Forelimb muscle (tissue), 1 donor: ENCODE data around the gene CRTC2. TPM values are rescaled to one million over a fixed set of nuclear protein-coding genes. Genes with fewer than 3 reads are reported as not detected.

Experiments used
- DNase-seq: peaks from one replicate; pipeline ENCODE4 v3.0.0-alpha.2; 2013; ENCODE audit warnings: low read depth
- polyA plus RNA-seq: library from polyadenylated mRNA; unstranded; fragments of 120-200 nt; gene quantifications from one replicate; pipeline ENCODE4 v1.2.1, GENCODE V29; 2013; ENCODE audit not compliant: insufficient read length

The CRTC2 gene
- polyA plus RNA-seq, 1 donor, result 23.5 TPM

DNA sequence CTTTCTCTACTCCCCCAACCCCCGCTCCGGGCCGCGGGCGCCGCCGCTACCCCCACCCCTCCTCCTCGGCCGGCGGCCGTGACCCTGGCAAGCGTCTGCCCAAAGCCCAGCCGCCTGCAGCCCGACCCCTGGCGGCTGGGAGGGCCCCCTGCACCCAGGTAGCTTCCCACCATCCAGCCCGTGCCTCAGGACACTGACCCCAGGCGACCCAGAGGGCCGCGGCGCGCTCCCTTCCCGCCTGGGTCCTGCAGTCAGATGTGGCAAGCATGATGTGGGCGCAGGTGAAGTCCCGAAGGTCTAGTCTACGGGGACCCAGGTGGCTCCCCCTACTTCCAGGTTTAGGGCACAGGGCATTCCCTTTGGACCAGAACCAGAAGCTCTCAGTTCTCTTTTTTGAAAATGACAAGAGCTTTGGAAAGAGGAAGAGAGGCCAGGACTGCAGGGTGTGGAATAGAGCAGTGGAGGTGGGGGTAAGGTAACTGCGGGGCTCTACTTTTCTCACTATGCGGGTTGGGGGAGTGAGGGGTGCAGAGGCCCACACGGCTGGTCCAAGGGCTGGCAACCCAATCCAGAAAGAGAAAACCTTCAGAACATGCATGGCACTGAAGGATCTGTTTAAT, 11.7 kb downstream of the CRTC2 start, which contains the start of gene DENND4B:
Gene DENND4B, minus strand, starts transcription at position 97 of the 620 bp plus-strand sequence. CDS start 2,344 bp downstream, outside the sequence.
- no peak for DNase-seq

DNA sequence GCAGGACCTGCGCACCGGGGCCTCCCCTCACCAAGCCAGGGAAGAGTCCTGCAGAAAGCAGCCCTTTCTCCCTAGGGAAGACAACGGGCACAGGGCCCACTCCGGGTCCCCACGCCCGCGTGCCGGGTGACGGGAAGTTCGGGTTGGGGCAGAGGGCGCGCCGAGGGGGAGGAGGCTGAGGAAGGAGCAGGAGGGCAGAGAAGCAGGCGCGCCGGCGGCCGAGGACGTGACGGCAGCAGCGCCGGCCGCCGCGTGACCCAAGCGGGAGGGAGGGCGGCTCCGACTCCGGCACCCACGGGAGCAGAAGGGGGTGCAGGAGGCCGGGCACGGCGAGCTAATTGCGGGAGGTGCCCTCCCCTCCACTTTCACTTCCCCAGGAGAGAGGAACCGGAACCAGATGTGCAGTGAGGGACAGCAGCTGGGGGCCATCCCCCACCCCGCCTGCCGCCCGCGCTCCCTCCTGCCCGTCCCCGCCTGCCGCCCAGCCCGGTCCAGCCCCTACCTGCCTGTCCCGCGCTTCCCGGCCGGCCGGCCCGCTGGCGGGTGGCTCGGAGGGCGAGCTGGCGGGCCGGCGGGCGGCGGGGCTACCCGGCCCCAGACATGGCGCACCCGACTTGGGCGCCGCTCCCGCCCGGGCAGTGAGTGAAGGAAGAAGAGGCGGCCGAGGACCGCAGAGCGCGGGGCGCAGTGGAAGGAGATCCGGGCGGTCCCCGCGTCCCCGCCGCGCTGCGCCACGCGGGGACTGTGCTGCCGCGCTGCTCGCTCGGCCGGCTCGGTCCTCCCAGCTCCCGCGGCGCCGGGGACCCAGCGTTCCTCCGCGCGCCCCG, 12.4 kb downstream of the CRTC2 start:
- DNase-seq, result no peak

DNA sequence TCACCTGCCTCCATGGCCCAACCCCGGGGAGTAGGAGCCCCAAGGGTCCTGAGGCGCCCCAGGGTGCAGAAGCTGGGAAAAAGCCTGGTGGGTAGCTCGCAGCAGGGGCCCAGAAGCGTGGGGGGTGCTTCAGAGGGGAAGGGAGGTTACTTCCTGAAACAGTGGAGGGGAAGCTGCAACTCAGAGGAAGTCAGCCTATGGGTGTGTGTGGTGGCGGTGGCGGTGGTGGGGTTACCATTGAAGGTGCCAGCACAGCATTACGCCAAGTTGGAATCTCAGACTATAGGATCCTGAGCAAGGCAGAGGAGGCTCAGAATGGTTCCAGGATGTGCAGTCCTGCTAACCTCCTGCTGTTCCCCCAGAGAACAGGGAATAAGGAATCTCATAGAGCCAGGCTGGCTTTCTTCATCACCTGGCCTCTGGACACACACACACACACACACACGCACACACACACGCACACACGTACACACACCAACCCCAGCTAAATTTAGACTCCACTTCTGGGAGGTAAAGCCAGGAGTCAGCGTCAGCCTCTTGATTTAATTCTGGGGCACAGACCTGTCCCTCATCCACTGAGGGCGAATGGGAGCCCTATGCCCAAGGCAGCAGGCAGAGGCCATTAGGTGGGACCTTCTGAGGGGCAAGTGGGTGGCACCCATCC, 13.1 kb downstream of the CRTC2 start:
- DNase-seq, result no peak

DNA sequence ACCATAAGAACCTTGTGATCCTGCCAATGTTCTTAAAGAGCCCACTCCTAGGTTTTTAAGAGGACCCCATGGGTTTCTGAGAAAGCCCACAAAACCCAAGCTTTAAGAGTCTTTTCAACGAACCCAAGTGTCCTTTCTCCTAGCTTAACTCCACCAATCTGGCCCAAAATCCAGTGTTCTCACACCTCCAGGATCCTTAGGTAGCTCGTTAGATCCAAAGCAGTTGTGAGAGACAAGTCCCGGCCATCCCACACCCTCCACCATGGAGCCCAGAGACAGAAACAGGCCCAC, 13.6 kb downstream of the CRTC2 start:
- no peak for DNase-seq

DNA sequence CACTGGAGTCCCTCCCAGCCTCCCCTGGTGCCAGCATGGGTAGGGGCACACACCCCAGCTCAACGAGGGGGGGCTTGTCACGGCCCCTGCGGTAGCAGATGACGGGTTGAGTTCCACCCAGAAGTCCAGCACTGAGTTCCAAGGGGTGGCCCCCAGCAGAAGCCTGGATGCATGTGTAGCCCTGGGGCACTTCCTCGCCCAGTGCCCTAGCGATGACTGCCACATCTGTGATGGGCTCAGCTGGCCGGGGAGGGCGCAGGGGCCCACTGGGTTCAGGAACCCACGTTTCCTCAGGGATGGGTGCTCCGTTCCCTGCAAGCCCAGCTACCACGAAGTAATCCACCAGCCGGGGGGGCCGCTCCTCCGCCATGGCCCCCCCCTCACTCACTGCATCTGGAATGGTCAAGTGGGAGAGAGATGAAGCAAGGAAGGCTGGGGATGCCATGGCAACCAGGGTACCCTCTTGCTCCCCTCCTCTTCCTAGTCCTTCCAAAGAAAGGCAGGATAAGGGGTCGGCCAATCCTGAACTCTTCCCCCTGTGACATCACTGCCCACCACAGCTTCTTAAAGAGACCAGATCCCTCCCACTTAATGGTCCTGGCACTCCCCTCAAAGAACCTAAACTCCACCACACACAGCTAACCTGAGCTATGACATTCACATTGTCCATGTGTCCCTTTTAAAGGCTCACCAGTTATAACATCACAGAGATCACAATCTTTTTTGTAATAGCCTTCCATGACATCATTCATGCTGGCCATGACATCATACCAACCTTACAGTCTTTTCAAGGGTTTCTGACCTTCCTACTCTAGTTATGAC, 14.2 kb downstream of the CRTC2 start:
- no peak for DNase-seq

DNA sequence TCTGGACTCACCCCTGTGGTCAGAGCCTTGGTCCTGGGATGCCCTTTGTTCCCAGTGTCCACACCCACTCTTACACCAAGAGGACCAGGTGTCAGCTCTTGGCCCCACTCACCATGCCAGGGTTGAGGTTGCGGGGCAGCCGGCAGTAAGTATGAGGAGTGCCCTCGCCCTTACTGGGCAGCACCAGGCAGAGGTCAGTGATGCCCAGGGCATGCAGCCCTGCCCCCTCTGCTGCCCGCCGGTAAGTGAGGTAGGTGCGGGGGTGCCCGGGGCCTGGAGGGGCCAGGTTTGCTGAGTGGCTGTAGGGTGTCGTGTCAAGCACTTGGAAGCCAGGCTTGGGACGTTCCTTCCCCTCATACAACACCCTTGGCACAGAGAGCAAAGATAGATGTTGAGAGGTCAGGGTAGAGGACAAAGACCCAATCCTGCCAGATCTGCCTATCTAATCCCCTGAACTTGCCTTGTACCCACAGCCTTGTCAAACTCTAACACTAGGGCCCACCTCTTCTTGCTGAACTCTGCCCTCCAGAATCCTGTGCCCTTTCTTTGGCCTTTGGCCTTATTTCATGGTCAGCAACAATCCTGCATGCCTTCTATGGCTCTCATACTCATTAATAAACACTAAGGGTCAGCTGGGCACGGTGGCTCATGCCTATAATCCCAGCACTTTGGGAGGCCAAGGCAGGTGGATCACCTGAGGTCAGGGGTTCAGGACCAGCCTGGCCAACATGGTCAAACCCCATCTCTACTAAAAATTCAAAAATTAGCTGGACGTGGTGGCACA, 15.5 kb downstream of the CRTC2 start:
- DNase-seq, result no peak

DNA sequence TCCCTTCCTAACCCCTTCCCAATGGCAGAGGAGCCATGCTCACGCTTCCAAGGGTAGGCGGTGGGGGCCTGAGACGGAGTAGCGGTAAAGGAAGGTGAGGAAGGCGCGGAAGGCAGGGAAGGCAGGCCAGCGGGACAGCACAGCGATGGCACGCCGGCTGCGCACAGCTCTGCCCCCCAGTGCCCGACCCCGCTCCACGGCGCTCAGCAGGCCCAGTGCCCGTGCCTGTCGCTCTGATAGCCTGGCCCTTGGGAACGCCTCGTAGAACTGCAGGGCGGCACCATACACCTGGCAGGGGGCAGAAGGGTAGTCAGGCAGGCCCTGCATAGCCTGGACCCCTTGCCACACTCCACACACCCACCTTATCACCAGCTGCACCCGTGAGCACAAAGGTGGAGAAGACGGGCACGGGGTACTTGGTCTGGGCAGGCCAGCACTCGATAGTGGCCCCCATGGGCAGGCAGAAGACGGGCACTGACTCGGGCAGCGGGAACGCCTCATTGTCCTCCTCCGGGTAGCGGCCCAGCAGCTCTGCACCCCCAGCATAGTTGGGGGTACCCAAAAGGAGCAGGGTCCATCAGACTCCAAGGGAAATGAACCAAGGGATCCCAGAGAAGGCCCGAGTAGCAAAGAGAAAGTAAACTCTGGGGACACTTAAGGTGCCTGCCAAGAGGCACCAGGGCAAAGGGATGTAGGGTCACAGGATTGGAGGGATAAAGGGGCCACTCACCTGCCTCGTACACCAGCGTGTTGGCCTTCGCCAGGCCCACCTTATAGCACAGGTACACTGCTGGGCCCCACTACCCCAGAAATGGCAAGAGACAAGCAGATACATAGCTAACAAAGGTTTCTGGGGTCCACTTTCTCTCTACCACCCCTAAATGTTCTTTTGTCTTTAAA, 16.3 kb downstream of the CRTC2 start:
- DNase-seq, result no peak

DNA sequence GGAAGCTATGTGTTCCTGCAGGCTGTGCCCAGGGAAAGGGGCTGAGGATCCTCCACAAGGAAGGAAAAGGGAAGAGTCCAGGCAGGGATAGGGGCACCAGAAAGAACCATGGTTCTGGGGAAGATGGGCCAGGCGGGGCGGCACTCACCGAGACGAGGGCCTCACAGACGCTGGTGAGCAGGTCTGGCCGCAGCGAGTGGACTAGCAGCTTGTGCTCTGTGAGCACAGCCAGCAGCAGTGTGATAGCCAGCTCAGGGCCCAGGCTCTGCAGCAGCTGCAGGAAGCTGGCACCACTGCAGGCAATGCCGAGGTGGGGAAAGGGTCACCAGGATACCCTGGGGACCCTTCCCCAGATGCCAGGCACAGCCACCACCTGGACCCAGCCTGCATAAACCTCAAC, 17.7 kb downstream of the CRTC2 start:
- no peak for DNase-seq

DNA sequence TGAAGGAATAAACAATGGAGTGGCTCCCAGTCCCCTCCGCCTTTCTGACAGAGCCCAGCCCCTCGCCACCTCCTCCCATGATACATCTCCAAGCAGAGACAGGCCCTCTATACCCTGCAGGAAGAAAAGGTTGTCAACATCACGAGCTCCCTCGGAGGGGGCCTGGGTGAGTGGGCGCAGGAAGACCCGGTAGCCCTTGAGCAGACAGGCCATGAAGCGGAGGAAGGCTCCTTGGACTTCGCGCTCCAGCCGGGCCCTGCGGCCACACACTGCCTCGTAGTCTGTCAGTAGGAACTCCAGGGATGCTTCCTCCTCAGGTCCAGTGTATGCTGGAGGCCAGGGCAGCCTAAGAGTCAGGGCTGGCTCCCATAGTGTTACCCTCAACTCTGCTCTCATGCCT, 18.9 kb downstream of the CRTC2 start:
- no peak for DNase-seq

DNA sequence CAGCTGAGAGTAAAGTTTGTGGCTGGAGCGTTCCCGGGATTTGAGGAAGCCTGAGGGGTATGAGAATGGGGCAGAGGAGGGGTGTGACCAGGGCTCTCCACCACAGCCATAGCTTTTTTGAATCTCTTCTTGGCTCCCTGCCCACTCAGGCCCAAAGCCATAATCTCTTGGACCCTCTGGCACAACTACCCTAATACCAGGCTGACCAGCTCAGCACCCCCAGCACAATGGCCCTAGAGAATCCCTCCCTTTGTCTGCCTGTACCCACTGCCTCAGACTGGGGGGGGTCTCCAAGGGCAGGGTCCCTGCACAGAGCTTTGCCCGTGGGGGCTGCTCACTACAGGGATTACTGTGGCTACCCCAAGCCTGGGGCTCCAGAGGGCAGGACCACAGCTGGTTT, 19.4 kb downstream of the CRTC2 start:
- no peak for DNase-seq

DNA sequence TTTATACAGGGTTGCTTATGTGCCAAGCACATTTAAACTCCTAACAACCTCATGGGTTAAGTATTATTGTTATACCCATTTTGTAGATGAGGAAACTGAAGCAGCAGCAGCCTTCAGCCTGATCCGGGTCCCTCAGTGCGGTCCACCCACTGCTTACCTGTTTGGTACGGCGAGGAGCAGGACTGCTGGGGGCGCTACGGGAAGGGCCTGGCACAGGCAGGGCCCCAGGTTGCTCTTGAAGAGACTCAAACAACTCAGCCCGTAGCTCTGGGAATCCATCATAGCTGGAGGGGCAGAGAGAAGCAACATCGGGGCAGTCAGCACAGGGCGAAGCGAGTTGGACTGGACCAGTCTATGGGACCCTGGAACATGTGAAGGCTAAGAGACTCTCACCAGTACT, 21.1 kb downstream of the CRTC2 start:
- no peak for DNase-seq

DNA sequence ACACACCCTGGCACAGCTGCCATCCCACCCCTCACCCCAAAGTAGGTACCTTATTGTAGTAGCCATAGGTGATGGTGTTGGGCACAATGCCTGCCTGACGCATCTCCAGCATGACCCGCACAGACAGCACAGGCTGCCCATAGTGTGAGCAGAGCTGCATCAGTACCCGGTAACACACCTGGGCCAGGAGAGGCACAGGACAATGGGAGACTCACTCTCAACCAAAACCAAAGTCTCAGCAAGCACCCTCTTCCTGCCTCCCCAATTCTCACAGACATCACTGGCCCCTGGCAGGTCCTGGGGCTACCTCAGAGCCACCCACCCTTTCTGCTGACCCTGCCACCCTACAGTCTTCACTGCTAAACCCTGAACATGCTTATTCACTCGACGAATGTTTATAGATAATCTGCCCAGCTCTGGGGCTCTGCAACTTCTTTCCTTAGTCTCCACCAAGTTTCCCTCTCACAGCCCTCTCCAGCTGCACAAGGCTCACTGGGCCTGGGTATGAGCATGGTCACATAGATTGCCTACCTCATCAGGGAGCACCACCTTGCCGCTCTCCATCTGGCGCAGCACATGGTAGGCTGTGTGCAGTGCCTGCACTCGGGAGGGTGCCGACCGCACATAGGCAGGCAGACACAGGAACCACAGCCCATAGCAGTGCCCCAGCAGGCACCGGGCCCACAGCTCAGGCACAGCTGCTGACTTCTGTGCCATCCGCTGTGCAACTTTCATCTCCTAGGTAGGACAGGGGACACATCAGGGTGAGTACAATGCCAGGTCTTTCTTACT, 22.2 kb downstream of the CRTC2 start:
- DNase-seq, result no peak

DNA sequence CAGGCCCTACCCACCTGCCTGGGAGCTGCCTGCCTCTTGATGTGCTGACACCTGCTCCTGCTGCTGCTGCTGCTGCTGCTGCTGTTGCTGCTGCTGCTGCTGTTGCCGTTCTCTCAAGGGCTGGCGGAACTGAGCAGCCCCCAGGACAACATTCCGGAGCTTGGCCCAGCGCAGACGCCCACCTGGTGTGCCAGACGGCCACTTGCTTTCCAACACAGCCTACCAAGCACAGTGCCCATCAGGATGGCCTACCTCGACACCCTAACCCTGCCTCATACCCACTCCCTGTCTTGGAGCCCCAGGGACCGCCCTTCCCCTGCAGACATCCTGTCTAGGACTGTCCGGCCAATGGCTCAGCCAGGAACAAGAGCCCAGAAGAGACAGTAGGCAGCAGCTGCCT, 23.7 kb downstream of the CRTC2 start:
- DNase-seq, result no peak

DNA sequence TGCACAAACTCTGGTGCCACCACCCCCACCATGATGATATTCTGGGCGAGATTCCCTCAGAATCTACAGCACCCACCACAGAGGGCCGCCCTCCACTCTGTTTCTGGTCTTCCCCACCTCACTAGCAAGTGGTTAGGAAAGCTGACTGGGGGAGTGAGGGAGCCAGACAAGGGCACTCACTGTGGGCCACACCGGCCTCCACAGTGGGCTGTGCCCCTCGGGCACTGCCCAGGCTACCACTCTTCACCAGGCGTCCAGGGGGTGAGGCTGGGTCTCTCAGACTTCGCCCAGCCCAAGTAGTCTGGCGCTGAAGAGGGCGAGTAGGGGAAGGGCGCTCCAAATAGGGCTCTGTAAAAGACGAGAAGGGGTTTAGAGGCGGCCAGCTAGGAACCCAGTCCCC, 24.5 kb downstream of the CRTC2 start:
- no peak for DNase-seq

DNA sequence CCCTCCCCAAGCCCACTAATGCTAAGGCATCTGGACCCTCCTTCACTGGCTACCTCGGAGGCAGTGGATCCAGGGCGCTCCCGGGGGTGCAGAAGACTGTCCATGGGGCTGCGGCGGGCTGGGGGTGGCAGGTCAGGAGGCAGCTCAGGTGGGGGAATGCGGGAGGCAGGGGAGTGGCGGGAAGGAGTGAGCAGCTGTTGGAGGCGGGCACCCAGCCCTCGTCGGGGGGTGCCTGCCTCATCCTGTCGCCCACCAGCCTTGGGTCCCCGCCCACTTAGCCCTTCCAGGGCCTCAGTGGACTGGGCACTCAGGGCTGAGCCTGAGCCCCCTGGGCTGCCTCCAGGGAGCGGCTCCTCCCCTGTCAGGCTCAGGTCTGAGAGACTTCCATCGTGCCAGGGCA, 25.0 kb downstream of the CRTC2 start:
- DNase-seq, result no peak

DNA sequence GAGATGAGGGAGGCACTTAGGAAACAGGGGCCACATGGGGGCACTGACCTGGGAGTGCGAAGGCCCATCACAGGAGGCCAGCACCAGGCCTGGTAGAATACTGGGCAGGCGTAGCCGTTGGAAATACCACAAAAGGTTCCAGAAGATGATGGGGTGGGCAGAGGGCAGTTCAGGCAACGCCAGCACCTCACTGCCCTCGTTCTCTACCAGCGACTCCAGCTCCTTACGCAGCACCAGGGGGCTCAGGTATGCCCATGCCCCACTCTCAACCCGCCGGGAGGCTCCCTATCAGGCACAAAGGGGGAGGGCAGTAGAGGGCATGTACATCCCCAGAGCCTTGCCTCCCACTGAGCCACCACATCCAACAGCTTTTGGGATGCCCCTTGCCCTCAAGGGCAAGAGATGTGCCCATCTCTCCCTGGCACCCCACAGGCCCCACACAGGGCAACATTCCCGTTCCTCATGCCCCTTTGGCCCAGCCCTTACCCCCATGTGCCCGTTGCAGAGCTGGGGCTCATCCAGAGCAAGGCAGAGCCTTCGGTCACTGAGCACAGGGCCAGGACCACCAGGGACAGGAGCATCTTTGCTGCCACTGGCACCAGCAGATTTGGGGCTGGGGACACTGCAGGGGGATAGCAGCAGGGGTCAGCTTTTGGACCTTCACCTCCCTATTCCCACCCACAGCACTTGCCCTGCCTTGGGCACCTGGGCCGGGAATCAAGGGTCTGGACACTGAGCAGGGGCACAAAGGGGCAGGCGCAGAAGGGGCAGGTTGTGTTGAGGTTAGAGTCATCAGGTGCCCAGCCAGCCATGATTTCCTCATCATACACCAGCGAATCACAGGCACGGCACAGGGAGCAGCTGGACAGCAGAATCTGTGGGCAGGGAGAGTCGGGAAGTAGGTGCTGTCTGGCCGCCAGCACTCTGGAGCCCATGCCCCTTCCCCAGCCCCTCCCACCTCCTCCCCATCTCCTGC, 26.0 kb downstream of the CRTC2 start:
- DNase-seq, result no peak

DNA sequence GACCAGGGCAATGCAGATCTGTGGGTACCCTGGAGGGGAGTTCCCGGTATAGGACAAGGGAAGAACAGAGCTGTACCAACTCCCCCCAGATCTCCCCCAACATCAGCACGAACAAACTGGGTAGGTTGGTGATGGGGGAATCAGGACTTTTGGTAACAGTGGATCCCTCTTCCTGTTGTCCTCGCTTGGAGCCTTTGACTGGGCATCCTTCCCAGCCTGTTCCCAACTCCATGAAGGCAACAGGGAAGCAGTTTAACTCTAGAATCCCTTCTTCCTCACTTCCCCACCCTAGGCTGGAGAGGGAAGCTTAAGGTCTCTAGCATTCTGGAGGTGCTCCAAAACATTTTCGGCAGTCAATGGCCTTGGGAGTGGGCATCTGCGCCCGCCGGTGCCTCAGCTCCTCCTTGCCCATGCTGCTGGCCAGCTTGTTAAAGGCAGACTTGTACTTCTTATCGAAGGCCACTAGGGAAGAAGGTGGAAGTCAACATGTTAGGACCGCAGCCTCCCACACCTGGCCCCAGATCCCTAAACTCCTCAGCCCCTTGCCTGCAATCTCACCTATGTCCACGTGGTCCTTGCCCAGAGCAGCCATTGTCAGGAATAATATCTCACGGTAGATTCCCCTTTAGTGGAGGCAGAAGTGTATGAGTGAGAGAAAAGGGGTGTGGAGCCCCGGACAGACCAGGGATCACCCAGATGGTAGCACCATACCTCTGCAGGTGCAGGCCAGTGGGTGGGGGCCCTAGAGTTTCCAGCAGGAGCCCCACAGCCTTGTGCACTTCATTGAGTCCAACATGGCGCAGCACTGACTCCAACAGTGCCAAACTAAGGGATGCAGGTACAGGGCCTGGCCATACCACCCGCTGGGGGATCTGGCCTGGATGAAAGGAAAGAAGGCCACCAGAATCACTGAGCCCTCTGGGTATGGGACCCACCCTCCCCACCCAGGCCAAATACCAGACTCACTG, 28.1 kb downstream of the CRTC2 start:
- DNase-seq, result no peak
